Sciatic nerve (tissue), 2 donors: ENCODE data around the gene CNST. TPM values are rescaled to one million over a fixed set of nuclear protein-coding genes. Genes with fewer than 3 reads are reported as not detected.
"Not testable (repeated sequence)": the region's sequence is repeated elsewhere in the genome, so short reads cannot be mapped to it uniquely, and the experiment has no call there.

Source experiments
- ATAC-seq: fragments of 200-7000 bp; cut with Tn5 transposase; one replicate; pipeline ENCODE4 v1.9.1; 2020; ENCODE audit warnings: mild to moderate bottlenecking, moderate library complexity
- DNase-seq: peaks from one replicate; pipeline ENCODE4 v3.0.0-alpha.2; 2020; ENCODE audit warnings: low spot score
- intact Hi-C: fragments of 100-400 bp; cut with DNase I; formaldehyde crosslinking; loops from one replicate; pipeline ENCODE4 v1.14.2; 2022
- total RNA-seq: library from RNA; stranded (reverse); fragmentation: NEBNext Ultra II Directional; extraction: Animal tissue kit (Norgen Biotek cat#: 25700); gene quantifications from one replicate; pipeline ENCODE4 v1.2.1, GENCODE V29; 2021
- donor health status: DM: no; HTN: no; CAD: no.
- donor health status: DM: no; HTN: no; CAD: no.

The CNST gene
- total RNA-seq, 1 donor from 2014 or later, result 23.4 TPM

GRCh38 chr1:246579818-246580217 is 13.6 kb downstream of the CNST start:
- DNase-seq (no peak), ATAC-seq (no peak)
- intact Hi-C loops, result no loop called here

DNA sequence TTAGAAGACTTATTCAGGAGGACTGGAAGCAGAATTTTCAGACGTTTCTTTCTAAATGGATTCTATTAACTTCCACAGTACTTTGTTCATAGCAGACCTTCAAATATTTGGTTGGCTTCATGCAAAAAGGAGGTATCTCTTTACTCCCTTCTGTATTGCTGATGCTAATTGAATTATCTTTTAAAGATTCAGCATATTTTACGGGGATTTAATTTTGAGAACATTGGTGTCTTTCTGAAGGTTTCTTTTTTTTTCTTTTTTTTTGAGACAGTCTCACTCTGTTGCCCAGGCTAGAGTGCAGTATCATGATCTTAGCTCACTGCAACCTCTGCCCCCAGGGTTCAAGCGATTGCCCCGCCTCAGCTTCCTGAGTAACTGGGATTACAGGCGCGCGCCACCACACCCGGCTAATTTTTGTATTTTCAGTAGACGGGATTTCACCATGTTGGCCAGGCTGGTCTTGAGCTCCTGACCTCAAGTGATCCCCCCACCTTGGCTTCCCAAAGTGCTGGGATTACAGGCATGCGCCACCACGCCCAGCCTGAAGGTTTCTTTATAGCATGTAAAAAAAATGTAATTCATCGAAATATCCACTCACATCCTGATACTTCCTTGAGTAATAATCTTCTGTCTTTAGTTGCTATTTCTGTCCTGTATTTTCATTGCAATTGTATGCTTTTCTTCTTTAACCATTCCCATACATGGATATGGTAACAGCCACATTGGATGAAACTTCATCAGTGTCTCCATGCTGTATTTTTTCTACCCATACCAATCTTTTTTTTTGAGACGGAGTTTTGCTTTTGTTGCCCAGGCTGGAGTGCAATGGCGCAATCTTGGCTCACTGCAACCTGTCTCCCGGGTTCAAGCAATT is 14.5 kb downstream of the CNST start:
- intact Hi-C loops, result no loop called here
- ATAC-seq, result no peak
- no peak for DNase-seq

GRCh38 chr1:246582301-246583055 is 16.2 kb downstream of the CNST start:
- intact Hi-C loops, result no loop called here
- DNase-seq, result no peak
- no peak for ATAC-seq

- ATAC-seq, result no peak
- intact Hi-C loops, result no loop called here
- no peak for DNase-seq
Observed at GRCh38 chr1:246583056-246583440, 16.8 kb downstream of the CNST start.

DNA sequence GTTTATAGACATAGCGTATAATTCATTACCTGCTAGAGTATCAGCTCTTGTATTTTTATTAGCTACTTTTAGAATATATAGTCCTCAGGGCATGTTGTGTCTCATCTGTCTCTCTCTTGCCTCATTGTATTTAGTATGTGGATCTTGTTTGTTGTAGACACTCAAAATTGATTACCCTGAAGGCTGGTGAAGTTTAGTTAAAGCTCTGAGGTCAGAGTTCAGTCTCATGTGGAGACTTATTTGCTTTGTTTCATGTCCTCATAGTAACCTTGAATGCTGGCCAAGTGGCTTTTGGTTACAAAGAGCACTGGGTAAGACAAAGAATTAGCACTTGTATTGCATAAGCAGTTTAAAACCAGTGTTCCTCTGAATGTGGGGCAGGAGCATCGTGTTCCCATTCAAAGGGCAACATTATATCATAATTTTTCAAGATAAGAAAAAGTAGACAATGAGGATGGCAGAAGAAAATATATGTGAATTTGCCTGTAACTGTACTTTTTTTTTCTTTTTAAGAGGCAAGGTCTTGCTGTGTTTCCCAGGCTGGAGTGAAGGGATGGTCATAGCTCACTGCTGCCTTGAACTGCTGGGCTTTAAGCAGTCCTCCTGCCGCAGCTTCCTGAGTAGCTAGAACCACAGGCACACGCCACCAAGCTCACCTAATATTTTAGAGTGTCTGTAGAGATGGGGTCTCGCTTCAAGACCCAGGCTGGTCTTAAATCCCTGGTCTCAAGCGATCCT is 17.4 kb downstream of the CNST start:
- ATAC-seq, result peak; percentile 83
- intact Hi-C loops, result no loop called here
- no peak for DNase-seq

- intact Hi-C loops, result no loop called here
- DNase-seq (no peak), ATAC-seq (no peak)
Observed at GRCh38 chr1:246587032-246587431, 20.8 kb downstream of the CNST start.

GRCh38 chr1:246587606-246588005 is 21.4 kb downstream of the CNST start:
- intact Hi-C loops, result no loop called here
- no peak for DNase-seq
- ATAC-seq, result peak; percentile 70

DNA sequence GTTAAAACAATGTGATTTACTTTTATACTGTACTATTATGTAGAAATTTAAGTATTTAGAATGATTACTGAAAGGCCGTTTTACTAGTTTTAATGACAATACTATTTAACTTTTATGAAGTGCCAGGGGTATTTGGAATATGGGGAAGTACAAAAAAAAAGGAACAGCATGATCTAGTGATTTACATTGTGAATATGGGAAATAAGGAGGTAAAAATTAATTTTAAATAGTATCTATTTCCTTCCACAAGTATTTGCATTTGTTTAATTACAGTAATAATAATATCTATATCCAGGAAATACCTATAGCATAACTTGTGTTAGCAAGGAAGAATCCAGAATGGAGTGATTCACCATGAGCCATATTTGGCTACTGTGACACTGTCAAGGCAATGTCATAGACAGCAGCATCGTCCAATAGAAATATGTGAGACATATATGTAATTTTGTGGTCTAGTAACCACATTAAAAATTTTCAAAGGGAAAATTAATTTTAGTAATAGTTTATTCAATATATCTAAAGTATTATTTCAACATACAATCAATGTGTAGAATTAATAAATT is 22.0 kb downstream of the CNST start:
- intact Hi-C loops, result no loop called here
- DNase-seq (no peak), ATAC-seq (no peak)

DNA sequence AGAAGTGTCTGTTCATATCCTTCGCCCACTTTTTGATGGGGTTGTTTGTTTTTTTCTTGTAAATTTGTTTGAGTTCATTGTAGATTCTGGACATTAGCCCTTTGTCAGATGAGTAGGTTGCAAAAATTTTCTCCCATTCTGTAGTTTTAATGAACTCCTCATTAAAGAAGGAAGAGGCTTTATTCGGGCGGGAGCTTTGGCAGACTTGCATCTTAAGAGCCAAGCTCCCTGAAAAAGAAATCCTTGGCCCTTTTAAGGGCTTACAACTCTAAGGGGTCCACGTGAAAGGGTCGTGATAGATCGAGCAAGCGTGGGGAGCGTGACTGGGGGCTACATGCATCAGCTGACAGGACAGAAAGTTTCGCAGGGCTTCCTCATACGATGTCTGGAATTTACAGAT is 23.7 kb downstream of the CNST start:
- DNase-seq, intact Hi-C loops, ATAC-seq: not testable (repeated sequence)

- intact Hi-C loops, result no loop called here
- no peak for DNase-seq
- no peak for ATAC-seq
Observed at GRCh38 chr1:246591047-246591446, 24.8 kb downstream of the CNST start.

- intact Hi-C loops, result no loop called here
- no peak for ATAC-seq
- no peak for DNase-seq
Observed at GRCh38 chr1:246591504-246591903, 25.2 kb downstream of the CNST start.

DNA sequence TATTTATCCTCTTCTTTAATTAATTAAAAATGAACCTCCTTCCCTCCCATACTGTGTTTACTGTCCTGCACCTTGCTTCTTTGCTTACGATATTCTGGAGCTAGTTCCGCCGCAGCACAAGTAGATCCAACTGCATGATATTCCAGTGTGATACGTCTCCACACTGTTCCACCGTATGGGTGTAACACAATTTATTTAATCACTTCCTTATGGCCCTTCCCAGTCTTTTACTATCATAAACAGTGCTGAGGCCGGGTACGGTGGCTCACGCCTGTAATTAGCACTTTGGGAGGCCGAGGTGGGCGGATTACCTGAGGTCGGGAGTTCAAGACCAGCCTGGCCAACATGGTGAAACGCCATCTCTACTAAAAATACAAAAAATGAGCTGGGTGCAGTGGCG is 25.7 kb downstream of the CNST start:
- ATAC-seq, result no peak
- DNase-seq, result no peak
- intact Hi-C loops, result no loop called here

- DNase-seq (no peak), ATAC-seq (no peak)
- intact Hi-C loops, result no loop called here
Observed at GRCh38 chr1:246592695-246593094, 26.4 kb downstream of the CNST start.

GRCh38 chr1:246595146-246595545 is 28.9 kb downstream of the CNST start:
- intact Hi-C loops, result no loop called here
- DNase-seq, result no peak
- ATAC-seq, result no peak

GRCh38 chr1:246597340-246597739 is 31.1 kb downstream of the CNST start:
- DNase-seq, result no peak
- intact Hi-C loops, result no loop called here
- no peak for ATAC-seq

DNA sequence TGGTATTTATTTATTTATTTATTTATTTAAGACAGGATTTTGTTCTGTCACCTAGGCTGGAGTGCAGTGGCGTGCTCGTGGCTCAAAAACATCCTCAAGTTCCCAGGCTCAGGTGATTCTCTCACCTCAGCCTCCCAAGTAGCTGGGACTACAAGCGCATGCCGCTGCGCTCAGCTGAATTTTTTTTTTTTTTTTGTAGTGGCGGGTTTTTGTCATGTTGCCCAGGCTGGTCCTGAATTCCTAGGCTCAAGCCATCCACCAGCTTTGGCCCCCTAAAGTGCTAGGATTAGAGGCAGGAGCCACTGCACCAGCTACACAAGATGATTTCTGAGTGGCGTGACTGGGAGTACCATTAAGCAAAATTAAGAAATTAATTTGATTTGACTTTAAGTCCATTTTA is 31.7 kb downstream of the CNST start:
- no peak for ATAC-seq
- intact Hi-C loops, result no loop called here
- no peak for DNase-seq

- intact Hi-C loops, result no loop called here
- DNase-seq (no peak), ATAC-seq (no peak)
Observed at GRCh38 chr1:246599315-246599714, 33.1 kb downstream of the CNST start.

DNA sequence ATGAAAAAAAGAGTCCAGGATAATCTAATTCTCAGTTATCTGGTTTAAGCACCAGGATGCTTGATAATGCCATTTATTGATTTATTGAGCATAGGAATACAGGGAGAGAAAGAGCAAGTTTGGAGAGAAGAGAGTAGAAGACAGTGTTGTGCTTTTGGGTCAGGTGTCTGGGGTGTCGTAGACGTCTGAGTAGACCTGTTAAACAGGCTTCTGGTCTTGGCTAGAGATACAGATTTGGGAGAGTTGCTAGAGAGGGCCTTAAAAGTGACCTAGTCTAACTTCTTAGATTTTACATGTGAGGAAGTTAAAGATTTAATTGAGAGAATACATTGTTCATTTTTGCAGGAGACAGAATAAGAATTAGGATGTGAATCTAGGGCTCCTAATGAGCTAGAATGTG is 34.3 kb downstream of the CNST start:
- DNase-seq (no peak), ATAC-seq (no peak)
- intact Hi-C loops, result no loop called here

DNA sequence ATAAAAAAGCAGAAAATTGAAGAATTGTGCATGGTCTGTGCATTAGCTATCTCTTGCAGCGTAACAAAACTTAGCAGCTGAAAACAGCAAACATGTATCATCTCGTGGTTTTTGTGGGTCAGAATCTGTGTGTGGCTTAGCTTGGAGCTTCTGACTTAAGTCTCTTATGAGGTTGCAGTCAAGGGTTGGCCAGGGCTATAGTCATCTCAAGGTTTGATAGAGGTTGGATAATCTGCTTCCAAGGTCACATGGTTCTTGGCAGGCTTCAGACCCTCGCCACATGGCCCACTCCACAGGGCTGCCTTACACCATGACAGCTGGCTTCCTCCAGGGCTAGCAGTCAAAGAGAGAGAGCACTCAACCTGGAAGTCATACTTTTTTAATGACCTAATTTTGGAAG is 35.9 kb downstream of the CNST start:
- intact Hi-C loops, result no loop called here
- no peak for ATAC-seq

More for the DNA sequence above, 35.9 kb downstream of the CNST start:
- no peak for DNase-seq
